Measurements from ENCODE around the gene ZNF652.

The ZNF652 gene

DNA sequence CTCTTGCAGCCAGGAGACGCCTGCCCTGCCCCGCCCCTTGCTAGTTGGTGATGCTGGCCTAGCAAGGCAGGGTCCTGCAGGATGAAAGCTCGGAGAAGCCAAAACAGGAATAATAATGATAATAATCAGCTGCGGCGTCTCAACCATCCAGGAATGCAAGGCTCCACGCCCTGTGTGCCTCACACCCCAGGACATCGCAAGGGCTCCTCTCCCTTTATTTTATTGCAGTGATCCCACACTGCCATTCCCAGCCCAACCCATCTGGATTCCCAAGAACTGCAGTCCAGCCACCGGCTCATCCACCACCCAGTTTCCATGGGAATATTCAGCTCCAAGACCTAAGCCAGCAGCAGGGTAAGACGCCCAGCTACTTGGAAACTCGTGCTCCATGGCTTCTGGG, 21.0 kb upstream of the ZNF652 start:
- no peaks in the 10 kb centered on the region for H3K27me3 ChIP-seq (ENCODE audit: control insufficient read depth, insufficient read depth, low read length)
- H3K36me3 ChIP-seq (ENCODE audit: control insufficient read depth, insufficient read depth, low read length): no peaks in the 10 kb centered on the region
- H3K9ac ChIP-seq (ENCODE audit: low read depth, low read length): no peak overlapping the region
- H3K9me3 ChIP-seq (ENCODE audit: control insufficient read depth, insufficient read depth, low read length): no peaks in the 10 kb centered on the region
- no peak overlapping the region for H3K27ac ChIP-seq (ENCODE audit: low read depth, low read length)
- H3K4me3 ChIP-seq (ENCODE audit: low read depth, low read length): no peak overlapping the region
- H3K4me1 ChIP-seq (ENCODE audit: control insufficient read depth, insufficient read depth, low read length): no peaks in the 10 kb centered on the region

DNA sequence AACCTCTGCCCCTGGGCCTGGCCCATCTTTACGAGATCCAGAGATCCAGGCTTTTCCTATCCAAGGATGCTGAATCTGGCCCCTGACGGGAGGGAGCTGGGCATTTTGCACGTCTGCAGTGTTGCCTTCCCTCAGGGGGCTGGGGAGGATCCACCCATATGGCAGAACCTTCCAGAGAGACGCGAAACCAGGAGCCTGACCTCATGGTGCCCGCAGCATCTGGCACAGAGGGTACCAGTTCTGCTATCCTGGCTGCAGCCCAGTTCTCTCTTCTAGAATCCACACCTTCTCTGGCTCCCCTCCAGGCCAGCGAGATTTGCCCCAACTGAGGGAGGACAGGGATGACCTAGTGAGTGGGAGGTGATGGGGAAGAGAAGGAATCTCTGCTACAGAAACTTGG, 20.5 kb upstream of the ZNF652 start:
- H3K27ac ChIP-seq (ENCODE audit: low read depth, low read length): no peak overlapping the region
- no peak overlapping the region for H3K9ac ChIP-seq (ENCODE audit: low read depth, low read length)

DNA sequence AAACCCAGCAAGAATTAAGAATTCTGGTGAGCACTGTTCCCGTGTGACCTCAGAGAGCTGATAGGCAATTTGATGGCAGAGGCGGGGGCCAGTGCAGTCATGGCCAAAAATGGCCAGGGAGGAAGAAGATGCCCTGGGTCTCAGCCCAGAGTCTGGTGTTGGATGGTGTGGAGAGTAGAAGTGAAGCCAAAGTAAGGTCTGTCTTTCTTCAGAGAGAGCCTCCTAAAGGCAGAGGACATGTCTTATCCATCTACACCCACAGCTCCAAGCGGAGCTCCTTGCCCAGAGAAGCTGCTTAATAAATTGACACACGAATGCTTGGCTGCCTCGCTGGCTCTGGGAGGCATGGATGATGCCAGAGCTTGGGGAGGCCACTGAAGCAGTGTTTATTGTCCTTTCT, 19.7 kb upstream of the ZNF652 start:
- Histone ChIP-seq H3K27ac (ENCODE audit: low read depth, low read length) (no peak overlapping the region), H3K9me3 (ENCODE audit: control insufficient read depth, insufficient read depth, low read length) (no peaks in the 10 kb centered on the region)

More for the DNA sequence above, 20.5 kb upstream of the ZNF652 start:
- Histone ChIP-seq H3K9me3 (ENCODE audit: control insufficient read depth, insufficient read depth, low read length) (no peaks in the 10 kb centered on the region), H3K27me3 (ENCODE audit: control insufficient read depth, insufficient read depth, low read length) (no peaks in the 10 kb centered on the region), H3K4me3 (ENCODE audit: low read depth, low read length) (no peak overlapping the region), H3K4me1 (ENCODE audit: control insufficient read depth, insufficient read depth, low read length) (no peaks in the 10 kb centered on the region), H3K36me3 (ENCODE audit: control insufficient read depth, insufficient read depth, low read length) (no peaks in the 10 kb centered on the region)

DNA sequence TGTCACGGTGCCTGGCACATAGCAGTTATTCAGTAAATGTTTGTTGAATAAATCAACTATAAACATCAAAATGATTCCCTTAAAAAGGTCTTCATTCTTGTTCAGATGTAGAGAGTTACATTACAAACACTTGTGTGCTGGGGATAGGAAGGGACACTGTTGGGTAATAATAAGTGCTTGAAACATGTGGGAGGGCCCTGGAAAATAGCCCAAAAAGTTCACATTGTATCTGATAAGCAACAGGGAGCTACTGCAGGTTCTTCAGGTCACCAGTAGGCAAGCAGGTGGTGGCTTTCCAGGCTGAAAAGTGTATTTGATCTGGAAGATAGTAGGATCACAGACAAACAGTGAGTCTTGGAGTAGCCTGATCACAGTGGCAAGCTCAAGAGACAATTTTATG, 19.0 kb upstream of the ZNF652 start:
- H3K4me1 ChIP-seq (ENCODE audit: control insufficient read depth, insufficient read depth, low read length): peaks cover 8% of the 10 kb centered on the region
- H3K9me3 ChIP-seq (ENCODE audit: control insufficient read depth, insufficient read depth, low read length): no peaks in the 10 kb centered on the region
- no peak overlapping the region for H3K9ac ChIP-seq (ENCODE audit: low read depth, low read length)
- no peaks in the 10 kb centered on the region for H3K27me3 ChIP-seq (ENCODE audit: control insufficient read depth, insufficient read depth, low read length)
- H3K36me3 ChIP-seq (ENCODE audit: control insufficient read depth, insufficient read depth, low read length): no peaks in the 10 kb centered on the region
- H3K4me3 ChIP-seq (ENCODE audit: low read depth, low read length): no peak overlapping the region
- H3K27ac ChIP-seq (ENCODE audit: low read depth, low read length): no peak overlapping the region

More for the DNA sequence above, 19.7 kb upstream of the ZNF652 start:
- Histone ChIP-seq H3K4me3 (ENCODE audit: low read depth, low read length) (no peak overlapping the region), H3K4me1 (ENCODE audit: control insufficient read depth, insufficient read depth, low read length) (peaks cover 3% of the 10 kb centered on the region), H3K27me3 (ENCODE audit: control insufficient read depth, insufficient read depth, low read length) (no peaks in the 10 kb centered on the region), H3K9ac (ENCODE audit: low read depth, low read length) (no peak overlapping the region), H3K36me3 (ENCODE audit: control insufficient read depth, insufficient read depth, low read length) (no peaks in the 10 kb centered on the region)

DNA sequence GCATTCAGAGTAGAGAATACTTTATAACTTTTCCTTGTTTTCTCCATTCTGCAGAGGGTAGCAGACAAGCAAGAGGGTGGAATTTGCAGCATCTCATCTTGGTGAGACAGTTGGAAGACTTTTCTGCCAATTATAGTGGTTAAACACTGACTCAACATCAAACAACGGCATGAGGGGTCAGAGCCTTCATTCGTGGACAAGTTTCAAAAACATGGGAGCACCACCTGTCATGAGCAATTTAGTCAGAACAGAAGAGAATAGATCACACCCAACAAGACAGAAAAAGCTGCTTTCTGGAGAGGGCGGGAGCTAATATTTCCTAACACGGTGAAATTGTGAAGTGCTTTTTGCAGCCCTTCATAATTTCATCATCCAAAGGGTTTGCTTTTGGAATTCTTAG, 17.9 kb upstream of the ZNF652 start:
- H3K9me3 ChIP-seq (ENCODE audit: control insufficient read depth, insufficient read depth, low read length): no peaks in the 10 kb centered on the region
- H3K9ac ChIP-seq (ENCODE audit: low read depth, low read length): no peak overlapping the region
- H3K27ac ChIP-seq (ENCODE audit: low read depth, low read length): no peak overlapping the region
- peaks cover 8% of the 10 kb centered on the region for H3K4me1 ChIP-seq (ENCODE audit: control insufficient read depth, insufficient read depth, low read length)
- H3K4me3 ChIP-seq (ENCODE audit: low read depth, low read length): no peak overlapping the region
- H3K27me3 ChIP-seq (ENCODE audit: control insufficient read depth, insufficient read depth, low read length): no peaks in the 10 kb centered on the region
- H3K36me3 ChIP-seq (ENCODE audit: control insufficient read depth, insufficient read depth, low read length): no peaks in the 10 kb centered on the region

DNA sequence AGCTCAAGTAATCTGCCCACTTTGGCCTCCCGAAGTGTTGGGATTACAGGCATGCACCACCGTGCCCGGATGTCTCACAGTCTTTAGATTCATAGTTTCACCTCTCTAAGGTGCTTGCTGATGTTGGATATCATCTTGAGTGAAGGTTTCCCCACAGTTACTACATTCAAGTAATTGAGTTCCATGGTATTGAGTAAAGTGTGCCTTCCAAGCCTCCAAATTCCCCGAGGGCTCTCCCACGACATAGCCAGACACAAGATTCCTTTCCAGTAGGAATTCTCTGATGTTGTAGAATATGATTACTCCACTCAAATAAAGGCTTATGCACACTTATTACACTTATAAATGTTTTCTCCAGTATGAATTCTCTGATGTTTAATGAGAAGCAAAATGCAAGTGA, 16.3 kb upstream of the ZNF652 start:
- Histone ChIP-seq H3K36me3 (ENCODE audit: control insufficient read depth, insufficient read depth, low read length) (no peaks in the 10 kb centered on the region), H3K9ac (ENCODE audit: low read depth, low read length) (no peak overlapping the region), H3K27ac (ENCODE audit: low read depth, low read length) (no peak overlapping the region), H3K4me3 (ENCODE audit: low read depth, low read length) (no peak overlapping the region), H3K4me1 (ENCODE audit: control insufficient read depth, insufficient read depth, low read length) (peaks cover 8% of the 10 kb centered on the region), H3K9me3 (ENCODE audit: control insufficient read depth, insufficient read depth, low read length) (no peaks in the 10 kb centered on the region), H3K27me3 (ENCODE audit: control insufficient read depth, insufficient read depth, low read length) (no peaks in the 10 kb centered on the region)

DNA sequence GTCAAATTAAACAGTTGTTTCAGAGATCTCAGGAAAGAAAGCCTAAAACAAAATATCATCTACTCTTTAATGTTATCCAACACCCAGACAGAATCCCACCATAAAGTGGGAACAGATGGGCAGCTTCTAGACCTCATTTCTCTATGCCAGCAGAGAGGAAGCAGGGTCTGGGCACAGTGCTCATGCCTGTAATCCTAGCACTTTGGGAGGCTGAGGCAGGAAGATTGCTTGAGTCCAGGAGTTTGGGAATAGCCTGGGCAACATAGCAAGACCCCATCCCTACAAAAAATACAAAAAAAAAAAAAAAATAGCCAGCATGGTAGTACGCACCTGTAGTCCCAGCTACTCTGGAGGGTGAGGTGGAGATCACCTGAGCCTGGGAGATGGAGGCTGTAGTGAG, 13.5 kb upstream of the ZNF652 start:
- Histone ChIP-seq H3K36me3 (ENCODE audit: control insufficient read depth, insufficient read depth, low read length) (no peaks in the 10 kb centered on the region), H3K4me1 (ENCODE audit: control insufficient read depth, insufficient read depth, low read length) (peaks cover 18% of the 10 kb centered on the region), H3K4me3 (ENCODE audit: low read depth, low read length) (no peak overlapping the region), H3K27me3 (ENCODE audit: control insufficient read depth, insufficient read depth, low read length) (no peaks in the 10 kb centered on the region), H3K27ac (ENCODE audit: low read depth, low read length) (no peak overlapping the region), H3K9ac (ENCODE audit: low read depth, low read length) (no peak overlapping the region), H3K9me3 (ENCODE audit: control insufficient read depth, insufficient read depth, low read length) (no peaks in the 10 kb centered on the region)

DNA sequence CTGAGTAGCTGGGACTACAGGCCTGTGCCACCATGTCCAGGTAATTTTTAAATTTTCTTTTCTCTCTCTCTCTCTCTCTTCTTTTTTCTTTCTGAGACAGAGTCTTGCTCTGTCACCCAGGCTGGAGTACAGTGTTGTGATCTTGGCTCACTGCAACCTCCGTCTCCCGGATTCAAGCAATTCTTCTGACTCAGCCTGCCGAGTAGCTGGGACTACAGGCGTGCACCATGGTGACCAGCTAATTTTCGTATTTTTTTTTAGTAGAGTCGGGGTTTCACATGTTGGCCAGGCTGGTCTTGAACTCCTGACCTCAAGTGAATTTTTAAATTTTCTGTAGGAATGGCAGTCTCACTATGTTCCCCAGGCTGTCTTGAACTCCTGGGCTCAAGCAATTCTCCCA, 11.1 kb upstream of the ZNF652 start:
- no peaks in the 10 kb centered on the region for H3K27me3 ChIP-seq (ENCODE audit: control insufficient read depth, insufficient read depth, low read length)
- peaks cover 28% of the 10 kb centered on the region for H3K4me1 ChIP-seq (ENCODE audit: control insufficient read depth, insufficient read depth, low read length)
- H3K9me3 ChIP-seq (ENCODE audit: control insufficient read depth, insufficient read depth, low read length): no peaks in the 10 kb centered on the region
- H3K36me3 ChIP-seq (ENCODE audit: control insufficient read depth, insufficient read depth, low read length): no peaks in the 10 kb centered on the region
- no peak overlapping the region for H3K4me3 ChIP-seq (ENCODE audit: low read depth, low read length)
- H3K27ac ChIP-seq (ENCODE audit: low read depth, low read length): no peak overlapping the region
- H3K9ac ChIP-seq (ENCODE audit: low read depth, low read length): no peak overlapping the region

DNA sequence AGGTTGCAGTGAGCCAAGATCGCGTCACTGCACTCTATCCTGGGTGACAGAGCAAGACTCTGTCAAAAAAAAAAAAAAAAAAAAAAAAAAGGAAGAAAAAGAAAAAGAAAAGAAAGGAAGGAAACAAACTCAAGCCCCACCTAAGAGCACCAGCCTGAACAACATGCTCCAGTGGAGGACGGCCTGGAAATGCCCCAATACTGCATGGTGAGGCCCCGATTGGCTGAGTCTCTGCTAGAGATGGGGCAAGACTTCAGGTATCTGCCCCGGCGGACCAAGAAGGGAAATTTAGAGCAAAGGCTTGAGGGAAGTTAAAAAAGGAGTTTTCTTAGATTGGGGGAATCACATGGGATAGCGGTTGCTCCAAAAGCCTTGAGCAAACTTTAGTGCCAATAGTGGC, 10.4 kb upstream of the ZNF652 start:
- peaks cover 28% of the 10 kb centered on the region for H3K4me1 ChIP-seq (ENCODE audit: control insufficient read depth, insufficient read depth, low read length)
- no peak overlapping the region for H3K27ac ChIP-seq (ENCODE audit: low read depth, low read length)
- H3K4me3 ChIP-seq (ENCODE audit: low read depth, low read length): no peak overlapping the region
- no peak overlapping the region for H3K9ac ChIP-seq (ENCODE audit: low read depth, low read length)
- H3K9me3 ChIP-seq (ENCODE audit: control insufficient read depth, insufficient read depth, low read length): no peaks in the 10 kb centered on the region
- no peaks in the 10 kb centered on the region for H3K27me3 ChIP-seq (ENCODE audit: control insufficient read depth, insufficient read depth, low read length)
- no peaks in the 10 kb centered on the region for H3K36me3 ChIP-seq (ENCODE audit: control insufficient read depth, insufficient read depth, low read length)

DNA sequence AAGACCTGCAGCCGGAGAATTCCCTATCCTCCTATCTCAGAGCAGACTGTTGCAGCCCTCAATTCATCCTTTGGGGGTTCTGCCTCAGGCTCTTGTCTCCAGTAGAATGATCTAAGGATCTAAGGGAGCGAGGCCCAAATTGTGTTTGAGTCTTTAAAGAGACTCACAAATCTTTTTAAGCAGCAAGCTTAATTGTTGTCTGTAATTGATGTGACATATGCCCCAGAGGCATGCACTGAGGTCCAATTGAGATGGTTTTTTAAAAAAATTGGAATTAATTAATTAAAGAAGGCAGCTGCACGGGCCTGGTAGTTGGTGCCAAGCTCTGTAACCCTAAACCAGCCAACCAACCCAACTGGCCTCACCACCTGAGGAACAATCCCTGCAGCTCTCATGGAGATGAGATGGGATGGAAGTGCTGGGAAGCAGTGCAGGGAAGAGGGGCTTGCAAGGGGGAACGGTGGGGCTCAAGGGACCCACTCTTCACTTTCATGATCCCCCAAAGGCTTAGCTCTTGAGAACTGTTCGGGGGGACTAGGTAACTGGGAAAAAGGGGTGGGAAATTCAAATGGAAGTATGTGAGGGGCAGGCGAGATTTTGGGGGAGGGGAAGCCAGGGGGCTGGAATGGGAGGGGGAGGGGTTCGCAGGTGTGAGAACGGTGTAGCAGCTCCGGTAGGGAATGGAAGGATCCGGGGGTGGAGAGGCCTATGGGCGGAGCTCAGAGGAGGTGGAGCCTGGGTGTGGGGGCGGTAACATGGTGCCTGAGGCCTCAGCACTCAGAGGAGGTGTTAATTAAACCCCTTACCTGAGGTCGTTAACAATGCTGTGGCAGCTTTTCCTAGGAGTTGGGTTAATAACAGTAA, 9.2 kb upstream of the ZNF652 start:
- 0 out of 2 replicates have a peak overlapping the region, but pooled peaks have one; percentile 20 for H3K9ac ChIP-seq (ENCODE audit: low read depth, low read length)
- peak overlapping the region; percentile 46 for H3K27ac ChIP-seq (ENCODE audit: low read depth, low read length)
- H3K9me3 ChIP-seq (ENCODE audit: control insufficient read depth, insufficient read depth, low read length): no peaks in the 10 kb centered on the region
- H3K36me3 ChIP-seq (ENCODE audit: control insufficient read depth, insufficient read depth, low read length): no peaks in the 10 kb centered on the region
- no peak overlapping the region for H3K4me3 ChIP-seq (ENCODE audit: low read depth, low read length)
- H3K4me1 ChIP-seq (ENCODE audit: control insufficient read depth, insufficient read depth, low read length): peaks cover 20% of the 10 kb centered on the region
- H3K27me3 ChIP-seq (ENCODE audit: control insufficient read depth, insufficient read depth, low read length): no peaks in the 10 kb centered on the region

DNA sequence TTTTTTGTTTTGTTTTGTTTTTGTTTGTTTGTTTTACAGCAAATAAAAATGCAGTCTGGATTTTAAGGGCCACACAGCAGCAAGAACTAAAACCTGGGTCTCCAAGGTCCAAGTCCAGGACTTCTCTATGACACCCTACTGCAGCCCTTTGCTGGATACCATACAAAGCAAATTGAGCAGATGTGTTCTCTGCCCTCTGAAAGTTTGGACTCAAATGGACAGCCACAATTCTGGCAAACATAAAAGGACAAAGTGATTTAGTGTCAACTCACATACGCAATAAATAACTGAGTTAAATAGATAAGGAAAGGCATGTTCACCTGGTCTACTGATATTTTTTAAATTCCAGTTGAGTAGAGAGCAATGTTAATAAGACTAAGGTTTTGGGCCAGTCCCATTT, 7.7 kb upstream of the ZNF652 start:
- Histone ChIP-seq H3K9ac (ENCODE audit: low read depth, low read length) (no peak overlapping the region), H3K9me3 (ENCODE audit: control insufficient read depth, insufficient read depth, low read length) (no peaks in the 10 kb centered on the region), H3K27ac (ENCODE audit: low read depth, low read length) (no peak overlapping the region), H3K27me3 (ENCODE audit: control insufficient read depth, insufficient read depth, low read length) (no peaks in the 10 kb centered on the region), H3K4me1 (ENCODE audit: control insufficient read depth, insufficient read depth, low read length) (peaks cover 20% of the 10 kb centered on the region), H3K36me3 (ENCODE audit: control insufficient read depth, insufficient read depth, low read length) (no peaks in the 10 kb centered on the region), H3K4me3 (ENCODE audit: low read depth, low read length) (no peak overlapping the region)
